Rectal smooth muscle tissue (tissue), 1 donor: Measurements from ENCODE around the gene KIF19.

Experiments
- H3K27ac ChIP-seq: one replicate; pipeline ENCODE4 v1.7.0; 2013; ENCODE audit warnings: low read depth, low read length, inconsistent platforms
- H3K27me3 ChIP-seq: one replicate; pipeline ENCODE4 v1.7.0; 2013; ENCODE audit warnings: low read length; ENCODE audit not compliant: control insufficient read depth, insufficient read depth
- H3K36me3 ChIP-seq: one replicate; pipeline ENCODE4 v1.7.0; 2013; ENCODE audit warnings: low read length; ENCODE audit not compliant: control insufficient read depth, insufficient read depth
- H3K4me1 ChIP-seq: one replicate; pipeline ENCODE4 v1.7.0; 2013; ENCODE audit warnings: low read length; ENCODE audit not compliant: control insufficient read depth, insufficient read depth
- H3K4me3 ChIP-seq: one replicate; pipeline ENCODE4 v1.7.0; 2013; ENCODE audit warnings: low read length
- H3K9ac ChIP-seq: one replicate; pipeline ENCODE4 v1.7.0; 2013; ENCODE audit warnings: low read length

The KIF19 gene

DNA sequence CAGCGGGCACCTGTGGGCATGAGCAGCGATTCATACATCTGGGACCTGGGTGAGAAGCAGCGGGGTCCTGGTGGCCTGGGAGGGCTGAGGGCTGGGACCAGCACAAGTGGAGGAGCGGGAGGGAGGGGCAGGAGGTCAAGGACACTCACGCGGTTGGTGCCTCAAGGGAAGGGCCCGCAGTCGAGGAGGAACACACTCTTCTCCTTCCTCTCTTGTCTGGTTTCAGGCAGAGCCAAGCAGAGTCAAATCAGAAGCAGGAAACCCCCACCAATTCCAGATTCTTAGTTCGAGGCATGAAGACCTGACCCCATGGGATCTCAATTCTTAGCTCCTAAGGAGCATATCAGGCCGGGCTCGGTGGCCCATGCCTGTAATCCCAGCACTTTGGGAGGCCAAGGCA lies 36.3 kb upstream of the KIF19 start:
- Histone ChIP-seq H3K4me3 (no peak overlapping the region), H3K27ac (no peak overlapping the region), H3K36me3 (no peaks in the 10 kb centered on the region), H3K27me3 (peaks cover 2% of the 10 kb centered on the region), H3K9ac (no peak overlapping the region), H3K4me1 (no peaks in the 10 kb centered on the region)

DNA sequence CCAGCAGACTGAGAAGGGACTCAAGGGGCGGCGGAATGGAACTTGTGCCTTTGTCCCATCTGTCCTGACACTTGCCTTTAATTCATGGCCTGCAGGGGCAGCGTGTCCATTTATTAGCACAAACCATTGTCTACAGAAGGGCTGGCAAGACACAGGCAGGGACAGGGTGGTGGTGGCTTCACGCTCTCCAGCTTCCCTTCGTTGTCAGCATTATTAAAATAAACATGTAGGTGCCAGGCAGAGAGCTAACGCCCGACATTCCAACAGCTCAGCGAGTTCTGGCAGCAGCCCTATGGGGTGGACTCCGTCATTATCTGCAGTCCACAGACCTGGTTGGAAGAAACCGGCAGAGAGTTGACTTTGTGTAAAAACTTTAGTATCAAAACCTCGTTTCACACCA lies 35.7 kb upstream of the KIF19 start:
- Histone ChIP-seq H3K9ac (no peak overlapping the region), H3K27ac (no peak overlapping the region)

DNA sequence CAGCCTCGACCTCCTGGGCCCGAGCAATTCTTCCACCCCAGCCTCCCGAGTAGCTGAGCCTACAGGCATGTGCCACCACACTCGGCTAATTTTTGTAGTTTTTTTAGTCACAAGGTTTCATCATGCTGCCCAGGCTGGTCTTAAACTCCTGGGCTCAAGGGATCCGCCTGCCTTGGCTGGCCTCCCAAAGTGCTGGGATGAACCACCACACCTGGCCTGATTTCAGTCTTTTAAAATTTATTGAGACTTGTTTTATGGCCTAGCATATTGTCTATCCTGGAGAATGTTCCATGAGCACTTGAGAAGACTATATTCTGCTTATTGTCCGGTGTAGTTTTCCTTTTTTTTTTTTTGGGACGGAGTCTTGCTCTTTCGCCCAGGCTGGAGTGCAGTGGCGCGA lies 33.5 kb upstream of the KIF19 start:
- no peak overlapping the region for H3K27ac ChIP-seq
- no peak overlapping the region for H3K4me3 ChIP-seq
- H3K4me1 ChIP-seq = no peaks in the 10 kb centered on the region
- H3K27me3 ChIP-seq = no peaks in the 10 kb centered on the region
- H3K36me3 ChIP-seq = no peaks in the 10 kb centered on the region
- H3K9ac ChIP-seq = no peak overlapping the region

More for the DNA sequence above, 35.7 kb upstream of the KIF19 start:
- no peaks in the 10 kb centered on the region for H3K27me3 ChIP-seq
- no peak overlapping the region for H3K4me3 ChIP-seq
- no peaks in the 10 kb centered on the region for H3K36me3 ChIP-seq
- no peaks in the 10 kb centered on the region for H3K4me1 ChIP-seq

DNA sequence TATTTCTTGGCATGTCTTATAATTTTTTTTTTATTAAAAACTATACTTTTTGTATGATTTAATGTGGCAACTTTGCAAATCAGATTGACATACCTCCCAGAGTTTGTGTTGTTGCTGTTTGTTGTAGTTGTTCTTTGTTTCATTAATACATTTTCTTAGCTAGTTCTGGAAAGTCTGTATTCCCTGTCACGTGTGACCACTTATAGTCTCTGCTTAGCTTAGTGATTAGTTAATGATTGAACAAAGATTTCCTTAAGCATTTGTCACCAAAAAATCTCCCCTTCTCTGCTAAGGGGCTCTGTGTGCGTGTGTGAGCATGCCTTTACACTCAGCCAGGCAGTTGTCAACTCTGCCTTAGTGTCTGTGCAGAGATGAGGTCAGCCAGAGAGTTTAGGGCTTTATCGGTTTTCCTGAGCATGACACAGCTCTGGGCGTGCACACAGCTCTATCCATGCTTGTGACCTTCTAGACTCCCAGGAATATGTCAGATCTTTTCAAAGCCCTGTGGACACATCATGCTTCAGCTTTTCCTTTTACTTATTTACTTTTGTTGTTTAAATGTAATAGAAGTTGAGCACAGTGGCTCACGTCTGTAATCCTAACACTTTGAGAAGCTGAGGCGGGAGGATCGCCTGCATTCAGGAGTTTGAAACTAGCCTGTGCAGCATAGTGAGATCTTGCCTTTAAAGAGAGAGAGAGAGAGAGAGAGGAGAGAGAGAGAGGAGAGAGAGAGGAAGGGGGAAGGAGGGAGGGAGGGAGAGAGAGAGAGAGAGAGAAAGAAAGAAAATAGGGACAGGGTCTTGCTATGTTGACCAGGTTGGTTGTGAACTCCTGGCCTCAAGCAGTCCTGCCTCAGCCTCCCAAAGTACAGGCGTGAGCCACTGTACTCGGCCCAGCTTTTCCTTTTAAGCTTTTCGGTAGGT lies 30.1 kb upstream of the KIF19 start:
- no peaks in the 10 kb centered on the region for H3K4me1 ChIP-seq
- no peak overlapping the region for H3K9ac ChIP-seq
- no peaks in the 10 kb centered on the region for H3K27me3 ChIP-seq
- no peak overlapping the region for H3K4me3 ChIP-seq
- no peak overlapping the region for H3K27ac ChIP-seq
- no peaks in the 10 kb centered on the region for H3K36me3 ChIP-seq

DNA sequence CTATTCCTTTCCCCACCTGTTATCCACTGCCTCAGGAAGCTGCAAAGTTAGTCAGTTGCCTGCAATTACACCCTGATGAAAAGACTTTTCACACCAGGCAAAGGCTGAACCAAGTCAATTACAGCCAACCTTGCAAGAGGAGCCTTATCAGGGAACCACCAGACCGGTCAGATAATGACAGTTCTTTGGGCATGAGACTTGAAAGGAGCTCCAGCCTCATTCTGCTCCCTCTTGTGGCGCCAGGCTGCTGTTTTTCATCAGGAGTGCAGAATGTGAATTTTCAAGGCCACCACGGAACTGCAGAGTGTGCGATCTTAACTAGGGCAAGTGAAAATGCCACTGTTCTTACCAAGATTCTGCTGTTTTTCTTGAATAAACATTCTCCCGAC lies 29.5 kb upstream of the KIF19 start:
- H3K4me3 ChIP-seq = no peak overlapping the region
- no peak overlapping the region for H3K27ac ChIP-seq
- no peak overlapping the region for H3K9ac ChIP-seq

DNA sequence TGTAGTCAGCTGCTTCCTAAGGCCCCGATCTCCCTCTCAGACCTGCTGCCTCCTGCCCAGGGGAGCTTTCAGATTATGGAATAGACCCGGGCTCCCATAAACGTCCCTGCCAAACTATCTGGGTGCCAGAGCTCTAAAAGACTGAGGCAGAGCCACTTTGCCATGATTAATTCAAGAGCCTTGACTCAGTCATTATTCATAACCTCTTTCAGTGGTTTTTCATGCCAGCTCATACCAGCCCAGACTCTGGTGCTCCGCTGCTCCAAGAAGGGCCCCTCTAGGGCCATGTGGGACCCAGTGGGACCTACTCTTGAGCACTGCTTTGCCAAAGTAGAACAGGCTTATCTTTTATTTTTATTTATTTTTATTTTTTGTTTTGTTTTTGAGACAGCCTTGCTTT lies 28.1 kb upstream of the KIF19 start:
- no peak overlapping the region for H3K4me3 ChIP-seq
- no peak overlapping the region for H3K9ac ChIP-seq
- H3K4me1 ChIP-seq = no peaks in the 10 kb centered on the region
- H3K36me3 ChIP-seq = no peaks in the 10 kb centered on the region
- H3K27me3 ChIP-seq = no peaks in the 10 kb centered on the region
- no peak overlapping the region for H3K27ac ChIP-seq

More for the DNA sequence above, 29.5 kb upstream of the KIF19 start:
- H3K36me3 ChIP-seq = no peaks in the 10 kb centered on the region
- no peaks in the 10 kb centered on the region for H3K27me3 ChIP-seq
- no peaks in the 10 kb centered on the region for H3K4me1 ChIP-seq

DNA sequence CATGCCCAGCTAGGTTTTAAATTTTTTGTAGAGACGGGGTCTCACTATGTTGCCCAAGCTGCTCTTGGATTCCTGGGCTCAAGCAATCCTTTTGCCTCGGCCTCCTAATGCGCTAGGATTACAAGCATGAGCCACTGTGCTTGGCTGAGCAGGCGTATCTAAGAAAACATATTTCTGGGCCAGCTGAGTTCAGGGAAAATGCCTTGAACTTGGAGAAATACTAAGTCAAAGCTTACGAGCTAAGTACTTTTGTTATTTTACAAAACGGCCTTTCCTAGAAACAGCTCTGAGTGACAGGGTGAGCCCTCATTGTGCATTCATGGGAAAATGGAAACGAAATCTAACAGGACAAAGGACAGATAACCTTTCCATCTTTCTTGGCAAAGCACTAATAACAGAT lies 27.2 kb upstream of the KIF19 start:
- no peaks in the 10 kb centered on the region for H3K27me3 ChIP-seq
- H3K9ac ChIP-seq = no peak overlapping the region
- H3K4me3 ChIP-seq = no peak overlapping the region
- no peak overlapping the region for H3K27ac ChIP-seq
- no peaks in the 10 kb centered on the region for H3K36me3 ChIP-seq
- no peaks in the 10 kb centered on the region for H3K4me1 ChIP-seq

DNA sequence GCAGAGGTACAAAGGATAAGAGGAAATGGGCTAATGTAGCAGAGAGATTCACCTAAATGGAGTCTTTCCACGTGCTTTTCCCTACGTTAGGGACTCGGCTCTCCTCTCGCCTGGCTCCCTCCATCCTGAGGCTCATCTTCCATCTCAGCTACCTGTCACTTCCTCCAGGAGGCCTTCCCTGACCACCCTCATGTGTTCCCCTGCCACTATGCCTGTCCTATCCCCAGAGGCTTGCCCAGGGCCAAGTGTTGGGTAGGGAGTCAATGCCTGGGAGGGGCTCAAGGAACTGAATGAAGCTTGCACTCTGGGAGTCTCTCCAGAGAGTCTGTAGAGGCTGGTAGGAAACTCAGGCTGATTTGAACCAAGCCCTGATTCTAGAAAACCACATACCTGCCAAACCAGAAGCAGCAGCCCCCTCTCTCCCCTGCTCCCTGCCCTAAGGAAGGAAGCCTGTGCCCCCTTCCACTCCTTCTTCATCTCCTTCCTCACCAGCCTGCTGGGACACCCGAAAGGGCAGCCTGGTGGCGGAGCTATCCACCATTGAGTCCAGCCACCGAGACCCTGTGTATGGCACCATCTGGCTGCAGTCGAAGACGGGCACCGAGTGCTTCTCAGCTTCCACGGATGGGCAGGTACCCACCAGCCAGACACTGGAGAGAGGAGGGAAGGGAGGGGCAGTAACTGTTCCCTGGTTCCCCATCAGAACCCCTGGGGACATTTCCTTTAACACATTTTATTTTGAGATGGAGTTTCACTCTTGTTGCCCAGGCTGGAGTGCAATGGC lies 26.6 kb upstream of the KIF19 start:
- no peaks in the 10 kb centered on the region for H3K4me1 ChIP-seq
- H3K27ac ChIP-seq = no peak overlapping the region
- H3K9ac ChIP-seq = no peak overlapping the region
- H3K36me3 ChIP-seq = no peaks in the 10 kb centered on the region
- H3K27me3 ChIP-seq = no peaks in the 10 kb centered on the region
- no peak overlapping the region for H3K4me3 ChIP-seq

DNA sequence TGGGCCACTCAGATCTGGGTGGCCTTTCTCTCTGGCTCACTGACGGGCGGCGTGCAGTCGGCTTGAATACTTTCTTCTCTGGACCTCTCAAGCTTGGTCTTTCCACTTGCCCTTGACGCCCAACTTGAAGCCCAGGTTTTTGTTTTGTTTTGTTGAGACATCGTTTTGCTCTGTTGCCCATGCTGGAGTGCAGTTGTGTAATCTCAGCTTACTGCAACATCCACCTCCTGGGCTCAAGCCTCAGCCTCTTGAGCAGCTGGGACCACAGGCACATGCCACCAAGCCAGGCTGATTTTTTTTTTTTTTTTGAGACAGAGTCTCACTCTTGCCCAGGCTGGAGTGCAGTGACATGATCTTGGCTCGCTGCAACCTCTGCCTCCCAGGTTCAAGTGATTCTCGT lies 22.7 kb upstream of the KIF19 start:
- Histone ChIP-seq H3K4me1 (no peaks in the 10 kb centered on the region), H3K27me3 (no peaks in the 10 kb centered on the region), H3K36me3 (no peaks in the 10 kb centered on the region), H3K27ac (no peak overlapping the region), H3K9ac (no peak overlapping the region), H3K4me3 (no peak overlapping the region)

DNA sequence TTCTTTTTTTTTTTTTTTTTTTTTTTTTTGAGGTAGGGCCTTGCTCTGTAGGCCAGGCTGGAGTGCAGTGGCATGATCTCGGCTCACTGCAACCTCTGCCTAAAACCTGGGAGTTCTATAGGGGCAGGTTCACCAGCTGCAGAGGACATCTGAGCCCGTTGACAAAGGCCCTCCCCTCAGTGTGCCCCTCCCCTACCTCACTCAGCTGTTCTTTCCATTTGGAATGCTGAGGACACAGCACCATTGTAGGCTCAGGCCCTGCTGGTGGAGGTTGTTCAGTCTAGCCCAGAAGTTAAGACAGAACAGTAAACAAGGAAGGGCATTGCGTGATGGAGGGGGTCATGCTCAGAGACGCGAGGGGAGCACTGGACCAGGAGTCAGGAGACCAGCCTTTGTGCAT lies 21.8 kb upstream of the KIF19 start:
- Histone ChIP-seq H3K36me3 (no peaks in the 10 kb centered on the region), H3K27ac (no peak overlapping the region), H3K9ac (no peak overlapping the region), H3K4me1 (no peaks in the 10 kb centered on the region), H3K27me3 (peaks cover under 1% of the 10 kb centered on the region), H3K4me3 (no peak overlapping the region)

DNA sequence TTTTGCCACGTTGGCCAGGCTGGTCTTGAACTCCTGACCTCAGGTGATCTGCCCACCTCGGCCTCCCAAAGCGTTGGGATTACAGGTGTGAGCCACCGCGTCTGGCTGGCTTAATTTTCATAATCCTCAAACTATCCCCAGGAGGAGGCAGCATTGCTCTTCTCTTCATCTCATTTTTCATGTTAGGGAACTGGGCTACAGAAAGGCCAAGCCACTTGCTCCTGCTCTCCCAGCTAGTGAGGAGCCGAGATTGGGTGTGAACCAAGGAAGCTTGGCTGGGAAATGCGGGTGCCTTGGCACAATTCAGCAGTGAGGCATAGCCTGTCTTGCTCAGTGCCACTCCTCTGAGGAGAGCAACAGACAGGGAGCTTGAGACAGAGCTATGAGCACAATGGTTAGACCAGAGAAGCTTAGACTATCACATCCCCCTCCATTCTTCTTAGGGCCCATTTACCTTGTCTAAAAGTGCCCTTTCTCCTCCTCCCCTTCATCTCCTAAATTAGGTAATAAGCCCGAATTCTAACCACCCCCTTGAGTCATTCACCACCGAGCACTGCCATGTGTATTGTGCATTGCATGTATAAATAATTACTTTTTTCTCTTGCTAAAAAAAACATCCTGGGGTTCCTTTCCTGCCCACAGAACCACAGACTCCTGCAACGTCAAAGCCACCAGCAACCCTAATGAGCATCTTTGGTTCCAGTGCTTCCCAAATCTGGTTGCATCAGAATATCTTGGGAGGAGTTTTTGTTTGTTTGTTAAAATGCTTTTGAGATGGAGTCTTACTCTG lies 20.0 kb upstream of the KIF19 start:
- no peaks in the 10 kb centered on the region for H3K4me1 ChIP-seq
- peaks cover 2% of the 10 kb centered on the region for H3K27me3 ChIP-seq
- H3K36me3 ChIP-seq = no peaks in the 10 kb centered on the region
- no peak overlapping the region for H3K9ac ChIP-seq
- H3K4me3 ChIP-seq = no peak overlapping the region
- no peak overlapping the region for H3K27ac ChIP-seq
